Measurements from ENCODE around the gene MAP3K4. TPM values are rescaled to one million over a fixed set of nuclear protein-coding genes. Genes with fewer than 3 reads are reported as not detected.

MAP3K4 gene
- total RNA-seq, 1 experiment from 2014 or later, result 29.9 TPM

DNA sequence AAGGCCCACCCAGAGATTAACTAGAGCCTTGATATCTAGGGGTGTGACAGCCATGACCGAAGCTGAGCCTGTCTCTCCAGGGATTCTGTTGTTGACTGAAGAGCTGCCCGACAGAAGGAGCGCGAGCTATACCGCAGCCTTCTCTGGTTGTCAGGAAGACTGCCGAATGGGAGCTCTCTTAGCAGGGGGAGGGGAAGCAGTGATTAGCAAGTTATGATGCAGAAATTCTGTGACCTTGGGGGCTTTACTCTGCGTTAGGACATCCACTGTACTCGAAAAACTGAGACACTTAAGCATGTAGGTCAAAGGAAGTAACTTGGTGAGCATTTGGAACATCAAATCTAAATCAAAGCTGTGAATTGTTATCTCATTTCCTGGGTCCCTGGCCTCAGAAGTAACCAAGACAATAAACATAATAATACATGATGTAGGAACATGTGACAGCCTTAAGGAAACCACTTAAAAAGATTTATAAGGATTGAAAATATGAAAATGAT, 84.7 kb downstream of the MAP3K4 start:
- no peaks in the 10 kb centered on the region for H3K36me3 ChIP-seq (ENCODE audit: insufficient read depth, low read length)
- no peak for DNase-seq
- no peaks in the 10 kb centered on the region for H3K9me2 ChIP-seq (replicated peaks; ENCODE audit: insufficient read depth, low read length)
- no peaks in the 10 kb centered on the region for H3K4me1 ChIP-seq (ENCODE audit: low read length)
- H3K79me2 ChIP-seq (ENCODE audit: low read length), result no peaks in the 10 kb centered on the region
- no peaks in the 10 kb centered on the region for H3K9me3 ChIP-seq (ENCODE audit: low read length)
- H3K9ac ChIP-seq (ENCODE audit: low read length), result no peak overlapping the region
- no peaks in the 10 kb centered on the region for H3K27me3 ChIP-seq (ENCODE audit: low read length)
- H3K4me3 ChIP-seq (ENCODE audit: low read length), result no peak overlapping the region
- H4K20me1 ChIP-seq (ENCODE audit: insufficient read depth, low read depth, low read length), result no peaks in the 10 kb centered on the region
- H3K27ac ChIP-seq (ENCODE audit: low read length), result no peak overlapping the region
- H3K4me2 ChIP-seq (ENCODE audit: low read depth, low read length, poor library complexity, severe bottlenecking), result no peak overlapping the region
- H2AFZ ChIP-seq (ENCODE audit: low read length), result no peak overlapping the region

GRCh38 chr6:161079566-161080262, 88.1 kb downstream of the MAP3K4 start:
- Histone ChIP-seq H3K79me2 (ENCODE audit: low read length) (no peaks in the 10 kb centered on the region), H3K4me2 (ENCODE audit: low read depth, low read length, poor library complexity, severe bottlenecking) (no peak overlapping the region), H3K4me3 (ENCODE audit: low read length) (no peak overlapping the region), H3K27ac (ENCODE audit: low read length) (no peak overlapping the region), H3K27me3 (ENCODE audit: low read length) (no peaks in the 10 kb centered on the region), H3K9me2 (replicated peaks; ENCODE audit: insufficient read depth, low read length) (no peaks in the 10 kb centered on the region), H4K20me1 (ENCODE audit: insufficient read depth, low read depth, low read length) (no peaks in the 10 kb centered on the region), H3K4me1 (ENCODE audit: low read length) (peaks cover 7% of the 10 kb centered on the region), H3K9me3 (ENCODE audit: low read length) (no peaks in the 10 kb centered on the region), H3K36me3 (ENCODE audit: insufficient read depth, low read length) (no peaks in the 10 kb centered on the region), H2AFZ (ENCODE audit: low read length) (no peak overlapping the region), H3K9ac (ENCODE audit: low read length) (no peak overlapping the region)
- DNase-seq, result no peak

GRCh38 chr6:161080263-161080970, 88.8 kb downstream of the MAP3K4 start:
- H3K79me2 ChIP-seq (ENCODE audit: low read length), result no peaks in the 10 kb centered on the region
- DNase-seq, result no peak
- no peaks in the 10 kb centered on the region for H3K9me3 ChIP-seq (ENCODE audit: low read length)
- H3K27ac ChIP-seq (ENCODE audit: low read length), result no peak overlapping the region
- no peaks in the 10 kb centered on the region for H3K9me2 ChIP-seq (replicated peaks; ENCODE audit: insufficient read depth, low read length)
- H3K36me3 ChIP-seq (ENCODE audit: insufficient read depth, low read length), result no peaks in the 10 kb centered on the region
- H3K4me3 ChIP-seq (ENCODE audit: low read length), result no peak overlapping the region
- H2AFZ ChIP-seq (ENCODE audit: low read length), result no peak overlapping the region
- H3K4me1 ChIP-seq (ENCODE audit: low read length), result peaks cover 7% of the 10 kb centered on the region
- H3K27me3 ChIP-seq (ENCODE audit: low read length), result no peaks in the 10 kb centered on the region
- H3K9ac ChIP-seq (ENCODE audit: low read length), result no peak overlapping the region
- no peak overlapping the region for H3K4me2 ChIP-seq (ENCODE audit: low read depth, low read length, poor library complexity, severe bottlenecking)
- H4K20me1 ChIP-seq (ENCODE audit: insufficient read depth, low read depth, low read length), result no peaks in the 10 kb centered on the region

- no peaks in the 10 kb centered on the region for H3K27me3 ChIP-seq (ENCODE audit: low read length)
- no peak for DNase-seq
- no peak overlapping the region for H3K9ac ChIP-seq (ENCODE audit: low read length)
- H3K36me3 ChIP-seq (ENCODE audit: insufficient read depth, low read length), result no peaks in the 10 kb centered on the region
- H2AFZ ChIP-seq (ENCODE audit: low read length), result no peak overlapping the region
- H3K27ac ChIP-seq (ENCODE audit: low read length), result no peak overlapping the region
- no peaks in the 10 kb centered on the region for H3K79me2 ChIP-seq (ENCODE audit: low read length)
- H3K4me3 ChIP-seq (ENCODE audit: low read length), result no peak overlapping the region
- H3K9me3 ChIP-seq (ENCODE audit: low read length), result no peaks in the 10 kb centered on the region
- H3K4me1 ChIP-seq (ENCODE audit: low read length), result peaks cover 7% of the 10 kb centered on the region
- no peaks in the 10 kb centered on the region for H4K20me1 ChIP-seq (ENCODE audit: insufficient read depth, low read depth, low read length)
- H3K4me2 ChIP-seq (ENCODE audit: low read depth, low read length, poor library complexity, severe bottlenecking), result no peak overlapping the region
- H3K9me2 ChIP-seq (replicated peaks; ENCODE audit: insufficient read depth, low read length), result no peaks in the 10 kb centered on the region
Observed at GRCh38 chr6:161082215-161082614, 90.6 kb downstream of the MAP3K4 start.

DNA sequence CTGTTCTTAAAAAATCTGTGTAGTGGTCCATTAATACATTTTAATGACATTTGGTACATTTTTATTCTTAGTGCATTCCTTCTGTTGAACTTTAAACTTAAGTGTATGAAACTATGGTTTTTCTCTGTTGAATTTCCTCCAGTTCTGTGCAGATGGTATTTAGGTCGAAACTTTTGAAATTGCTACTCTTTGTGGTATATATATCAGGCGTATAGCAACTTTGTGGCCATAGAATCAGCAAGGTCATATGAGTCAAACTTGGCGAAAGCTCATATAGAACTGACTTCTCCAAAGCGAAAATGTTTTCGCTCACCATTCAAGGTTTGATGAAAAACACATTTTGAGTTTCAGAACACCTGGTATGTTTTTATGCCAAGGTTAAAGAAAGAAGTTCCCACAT, 93.7 kb downstream of the MAP3K4 start:
- no peak overlapping the region for H3K27ac ChIP-seq (ENCODE audit: low read length)
- no peak overlapping the region for H3K4me2 ChIP-seq (ENCODE audit: low read depth, low read length, poor library complexity, severe bottlenecking)
- no peaks in the 10 kb centered on the region for H3K9me2 ChIP-seq (replicated peaks; ENCODE audit: insufficient read depth, low read length)
- no peaks in the 10 kb centered on the region for H3K9me3 ChIP-seq (ENCODE audit: low read length)
- no peak overlapping the region for H3K9ac ChIP-seq (ENCODE audit: low read length)
- H3K36me3 ChIP-seq (ENCODE audit: insufficient read depth, low read length), result no peaks in the 10 kb centered on the region
- H3K4me3 ChIP-seq (ENCODE audit: low read length), result no peak overlapping the region
- no peaks in the 10 kb centered on the region for H4K20me1 ChIP-seq (ENCODE audit: insufficient read depth, low read depth, low read length)
- no peaks in the 10 kb centered on the region for H3K79me2 ChIP-seq (ENCODE audit: low read length)
- no peaks in the 10 kb centered on the region for H3K27me3 ChIP-seq (ENCODE audit: low read length)
- no peak for DNase-seq
- H2AFZ ChIP-seq (ENCODE audit: low read length), result no peak overlapping the region
- peaks cover 7% of the 10 kb centered on the region for H3K4me1 ChIP-seq (ENCODE audit: low read length)

DNA sequence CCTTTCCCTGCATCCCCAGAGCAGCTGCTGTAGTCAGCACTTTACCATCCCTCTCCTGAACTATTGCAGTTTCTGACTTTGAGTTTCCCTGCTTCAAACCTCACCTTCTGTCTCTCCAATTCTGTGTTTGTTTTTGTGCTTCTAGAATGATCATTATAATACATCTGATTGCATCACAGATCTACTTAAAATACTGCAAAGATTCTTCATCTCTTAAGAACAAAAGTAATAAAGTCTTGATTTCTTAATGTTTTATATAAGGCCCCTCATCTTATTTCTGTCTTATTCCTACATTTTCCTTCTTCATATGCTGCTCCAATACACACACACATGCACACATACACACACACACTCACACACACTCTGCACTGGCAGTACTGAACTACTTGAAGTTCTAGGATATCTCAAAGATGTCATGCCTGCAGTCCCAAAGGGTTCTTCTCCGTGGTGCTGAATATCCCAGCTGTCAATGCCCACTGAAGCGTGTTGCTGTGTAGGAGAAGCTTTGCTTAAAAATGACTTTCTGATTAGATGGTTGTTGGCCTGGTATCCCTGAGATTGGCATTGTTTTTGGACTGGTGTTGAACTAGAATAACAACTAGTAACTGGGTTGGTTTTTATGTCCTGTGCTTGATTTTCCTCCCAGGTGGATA, 97.2 kb downstream of the MAP3K4 start:
- Histone ChIP-seq H3K79me2 (ENCODE audit: low read length) (no peaks in the 10 kb centered on the region), H3K27ac (ENCODE audit: low read length) (no peak overlapping the region), H3K9ac (ENCODE audit: low read length) (no peak overlapping the region), H3K4me1 (ENCODE audit: low read length) (no peaks in the 10 kb centered on the region), H3K27me3 (ENCODE audit: low read length) (no peaks in the 10 kb centered on the region), H3K4me2 (ENCODE audit: low read depth, low read length, poor library complexity, severe bottlenecking) (no peak overlapping the region), H2AFZ (ENCODE audit: low read length) (no peak overlapping the region), H3K9me3 (ENCODE audit: low read length) (no peaks in the 10 kb centered on the region), H3K9me2 (replicated peaks; ENCODE audit: insufficient read depth, low read length) (no peaks in the 10 kb centered on the region), H4K20me1 (ENCODE audit: insufficient read depth, low read depth, low read length) (no peaks in the 10 kb centered on the region), H3K4me3 (ENCODE audit: low read length) (no peak overlapping the region), H3K36me3 (ENCODE audit: insufficient read depth, low read length) (0 out of 2 replicates have a peak, but pooled peaks cover 4% of the 10 kb centered on the region)
- no peak for DNase-seq

GRCh38 chr6:161091151-161091550, 99.6 kb downstream of the MAP3K4 start:
- Histone ChIP-seq H3K36me3 (ENCODE audit: insufficient read depth, low read length) (0 out of 2 replicates have a peak, but pooled peaks cover 4% of the 10 kb centered on the region), H3K9me3 (ENCODE audit: low read length) (no peaks in the 10 kb centered on the region)
- no peak for DNase-seq

More at GRCh38 chr6:161091151-161091550, 99.6 kb downstream of the MAP3K4 start:
- Histone ChIP-seq H3K4me2 (ENCODE audit: low read depth, low read length, poor library complexity, severe bottlenecking) (no peak overlapping the region), H3K9ac (ENCODE audit: low read length) (no peak overlapping the region), H3K4me3 (ENCODE audit: low read length) (no peak overlapping the region), H3K4me1 (ENCODE audit: low read length) (no peaks in the 10 kb centered on the region), H3K9me2 (replicated peaks; ENCODE audit: insufficient read depth, low read length) (no peaks in the 10 kb centered on the region), H3K27me3 (ENCODE audit: low read length) (no peaks in the 10 kb centered on the region), H3K79me2 (ENCODE audit: low read length) (no peaks in the 10 kb centered on the region), H4K20me1 (ENCODE audit: insufficient read depth, low read depth, low read length) (no peaks in the 10 kb centered on the region), H2AFZ (ENCODE audit: low read length) (no peak overlapping the region), H3K27ac (ENCODE audit: low read length) (no peak overlapping the region)
